ENCODE measurements around the gene NTRK2.
"Not testable (repeated sequence)": the region's sequence is repeated elsewhere in the genome, so short reads cannot be mapped to it uniquely, and the experiment has no call there.

Gene NTRK2

DNA sequence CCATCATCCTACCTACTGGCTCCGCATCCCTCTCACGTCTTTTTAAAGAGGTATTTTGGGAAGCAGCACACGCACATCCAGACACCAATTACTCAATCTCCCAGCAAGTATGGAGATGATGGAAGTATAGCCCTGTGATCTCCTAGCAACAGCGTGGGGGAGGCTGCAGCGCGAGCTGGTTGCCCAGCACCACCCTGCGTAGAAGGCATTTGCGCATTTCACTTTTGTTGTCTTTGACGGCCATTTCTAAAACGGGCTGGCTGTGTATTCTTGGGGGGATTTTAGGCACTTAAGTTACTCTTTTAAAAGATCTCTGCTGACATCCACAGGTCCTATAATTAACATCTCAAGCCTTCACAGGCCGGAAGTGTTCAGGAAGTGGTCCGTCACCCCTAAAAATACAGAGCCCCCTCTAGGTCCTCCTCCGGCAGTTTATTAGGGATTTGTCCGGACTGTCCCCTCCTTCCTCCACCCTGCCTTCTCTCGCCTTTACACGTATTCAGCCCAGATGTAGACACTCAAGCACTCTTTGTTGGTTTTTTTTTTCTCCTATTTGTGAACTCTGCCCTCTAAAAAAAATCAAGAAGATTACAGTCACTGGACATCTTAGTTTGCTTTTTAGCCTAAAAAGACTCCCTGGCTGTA is 371.4 kb downstream of the NTRK2 start:
- DNase-seq = no peak

DNA sequence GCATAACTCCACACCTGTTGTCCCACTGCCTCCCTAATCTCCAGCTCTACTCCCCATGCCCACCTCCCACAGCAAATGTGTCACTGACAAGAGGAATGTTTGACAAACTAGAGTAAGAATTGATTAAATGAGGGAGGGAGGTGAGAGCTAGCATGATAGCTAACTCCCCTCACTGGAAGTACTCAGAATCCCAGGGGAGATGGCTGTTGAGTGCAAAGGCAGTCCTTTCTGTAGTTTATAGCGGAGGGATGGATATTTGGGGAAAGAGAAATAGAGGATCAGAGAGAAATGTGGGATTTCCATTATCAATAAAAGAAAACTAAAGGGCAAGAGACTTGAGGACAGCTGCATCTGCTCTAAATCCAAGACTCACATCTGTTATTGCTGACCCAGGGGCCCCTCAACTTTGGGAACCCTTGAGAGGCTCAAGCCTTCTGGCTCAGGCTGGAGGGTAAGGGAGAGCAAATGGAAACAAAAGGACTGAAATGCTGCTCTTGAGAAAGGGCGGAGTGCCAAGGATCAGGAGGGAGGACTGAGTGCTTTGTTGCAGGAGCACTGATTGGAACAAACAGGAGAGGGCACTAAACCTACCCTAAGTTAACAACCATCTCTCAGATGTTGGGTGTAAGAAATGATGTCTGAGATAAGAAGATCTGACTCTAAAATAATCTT is 372.1 kb downstream of the NTRK2 start:
- DNase-seq = no peak

DNA sequence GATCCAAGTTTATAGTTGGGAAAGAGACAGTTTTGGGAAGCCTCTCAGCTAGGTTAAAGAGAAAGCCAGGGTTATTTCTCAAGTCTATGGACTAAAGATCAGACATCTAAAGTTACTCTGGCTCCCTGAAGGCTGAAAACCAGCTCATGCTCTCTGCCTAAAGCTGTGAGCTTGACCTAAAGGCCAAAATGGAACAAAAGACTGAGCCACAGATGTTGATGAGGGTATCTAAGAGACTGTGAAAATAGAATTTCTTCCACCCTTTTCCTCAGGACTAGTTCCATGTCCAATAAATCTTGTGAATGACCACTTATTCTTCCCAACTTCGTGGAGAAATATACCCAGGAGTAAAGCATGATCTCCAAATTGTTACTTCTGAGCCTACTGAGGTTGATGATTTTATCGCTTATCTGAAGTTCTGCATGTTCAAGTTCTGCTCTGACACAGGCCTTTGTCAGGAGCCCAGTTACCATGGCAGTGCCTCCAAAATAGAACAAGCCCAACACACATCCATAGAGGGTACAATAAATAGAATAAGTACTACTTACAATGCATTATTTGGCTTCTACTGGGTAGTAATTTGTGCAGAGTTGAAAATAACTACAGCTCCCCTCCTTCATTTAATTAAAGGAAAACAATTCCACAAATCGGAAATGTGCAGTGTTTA is 373.6 kb downstream of the NTRK2 start:
- no peak for DNase-seq

DNA sequence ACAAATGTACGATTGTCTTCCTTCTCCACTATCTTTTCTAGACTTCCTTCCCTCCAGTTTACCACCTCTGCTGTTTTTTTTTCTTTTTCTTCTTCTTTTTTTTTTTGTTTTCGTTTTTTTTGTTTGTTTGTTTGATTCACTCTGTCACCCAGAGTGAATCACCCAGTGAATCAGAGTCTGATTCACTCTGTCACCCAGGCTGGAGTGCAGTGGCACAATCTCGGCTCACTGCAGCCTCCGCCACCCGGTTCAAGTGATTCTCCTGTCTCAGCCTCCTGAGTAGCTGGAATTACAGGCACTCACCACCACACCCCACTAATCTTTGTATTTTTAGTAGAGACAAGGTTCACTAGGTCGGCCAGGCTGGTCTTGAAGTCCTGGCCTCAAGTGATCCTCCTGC is 375.7 kb downstream of the NTRK2 start:
- no peak for DNase-seq

DNA sequence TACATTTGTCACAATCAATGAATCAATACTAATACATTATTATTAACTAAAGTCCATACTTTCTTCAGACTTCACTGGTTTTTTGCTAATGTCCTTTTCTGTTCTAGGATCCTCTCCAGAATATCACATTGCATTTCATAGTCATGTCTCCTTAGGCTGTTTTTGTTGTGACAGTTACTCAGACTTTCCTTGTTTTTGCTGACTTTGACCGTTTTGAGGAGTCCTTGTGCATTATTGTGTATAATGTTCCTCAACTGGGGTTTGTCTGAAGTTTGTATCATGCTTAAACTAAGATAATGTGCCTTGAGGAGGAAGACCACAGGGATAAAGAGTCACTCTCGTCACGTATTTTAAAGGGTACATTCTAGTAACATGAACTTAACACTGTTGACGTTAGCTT is 376.9 kb downstream of the NTRK2 start:
- DNase-seq = no peak

DNA sequence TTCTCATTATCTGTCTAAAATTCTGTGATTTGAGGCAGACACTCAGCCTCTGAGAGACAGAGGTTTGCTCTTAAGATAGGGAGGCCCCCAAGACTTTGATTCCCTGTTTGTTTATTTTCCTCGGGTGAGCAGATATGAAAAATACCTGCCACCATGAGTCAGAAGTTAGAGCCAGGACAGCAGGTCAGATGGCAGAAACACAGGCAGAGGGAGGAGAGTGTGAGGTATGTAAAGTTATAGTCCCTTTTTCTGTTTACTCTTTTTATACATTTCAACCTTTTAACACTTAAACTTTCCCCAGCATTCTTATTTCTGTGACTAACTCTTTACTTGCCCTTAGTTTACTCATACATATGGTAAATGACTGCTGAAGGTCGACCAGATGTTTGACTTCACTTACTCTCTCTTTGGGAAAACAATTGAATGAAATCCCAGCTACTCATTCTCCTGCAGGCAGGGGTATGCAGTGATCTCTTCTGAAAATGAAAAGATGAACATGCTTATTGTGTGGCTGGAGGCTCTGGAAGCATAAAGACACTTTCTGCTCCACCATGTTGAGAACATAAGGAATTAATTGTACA is 383.8 kb downstream of the NTRK2 start:
- no peak for DNase-seq

DNA sequence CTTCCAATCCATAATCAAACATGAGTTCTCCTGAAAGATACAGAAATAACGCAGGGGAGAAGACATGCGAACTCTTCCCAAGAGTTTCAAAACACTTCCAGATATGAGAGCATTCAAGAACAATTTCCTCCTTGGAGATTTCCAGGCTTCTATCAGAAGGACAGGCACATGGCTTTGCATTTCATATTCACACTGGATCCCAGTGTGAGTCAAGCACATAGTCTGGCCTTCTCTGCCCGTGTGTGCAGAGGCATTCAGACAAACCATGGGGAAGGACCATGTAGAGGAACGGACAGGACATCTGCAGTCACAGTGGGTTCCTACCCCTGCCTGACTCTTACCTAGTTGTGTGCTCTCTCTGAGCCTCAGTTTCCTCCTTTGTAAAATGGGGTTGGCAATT is 384.5 kb downstream of the NTRK2 start:
- no peak for DNase-seq

DNA sequence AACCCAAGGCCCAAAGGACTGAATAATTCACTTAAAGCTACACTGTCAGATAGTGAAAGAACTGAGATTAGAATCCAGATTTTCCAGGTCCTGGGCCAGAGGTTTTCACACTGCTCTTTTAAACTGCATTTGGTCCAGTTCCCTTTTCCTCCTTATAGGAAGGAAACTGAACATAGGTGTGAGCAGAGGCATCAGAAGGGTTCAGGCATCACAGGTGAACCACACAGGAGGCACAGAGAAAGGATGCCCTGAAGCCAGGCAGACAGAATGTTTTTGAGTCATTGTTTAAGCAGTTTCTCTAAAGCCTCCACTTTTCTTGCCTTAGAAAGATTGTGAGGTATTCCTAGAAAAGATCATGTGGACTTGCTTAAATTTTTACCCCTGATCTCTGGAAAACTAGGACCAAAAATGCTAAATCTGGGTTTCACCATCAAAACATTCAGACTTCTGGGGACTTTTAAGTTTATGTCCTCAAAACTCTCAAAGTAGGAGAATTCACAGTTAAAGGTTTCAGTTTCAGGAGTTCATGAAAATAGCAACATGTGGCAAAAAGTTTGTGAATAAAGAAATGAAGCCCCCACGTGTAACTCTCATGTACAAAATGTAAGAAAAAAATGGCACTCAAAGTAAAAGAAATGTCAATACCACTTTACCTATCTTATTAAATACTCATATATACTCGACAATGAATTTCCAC is 386.1 kb downstream of the NTRK2 start:
- DNase-seq = no peak

DNA sequence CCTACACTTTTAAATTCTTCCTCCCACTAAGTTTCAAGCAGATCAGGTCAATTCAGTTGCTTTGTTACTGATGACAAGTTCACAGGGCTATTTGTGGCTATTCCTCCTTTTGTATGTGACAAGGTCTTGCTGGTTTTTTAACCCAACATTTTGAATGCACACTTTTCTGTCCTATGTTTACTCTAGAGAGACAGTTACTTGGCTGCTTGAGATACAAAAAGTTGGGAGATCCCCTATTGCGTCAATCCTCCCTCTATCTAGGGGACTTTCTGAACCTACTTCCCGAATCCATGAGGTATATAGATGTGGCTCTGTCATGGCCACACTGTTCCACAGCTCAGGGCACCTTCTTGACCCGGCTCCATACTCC is 386.7 kb downstream of the NTRK2 start:
- no peak for DNase-seq

DNA sequence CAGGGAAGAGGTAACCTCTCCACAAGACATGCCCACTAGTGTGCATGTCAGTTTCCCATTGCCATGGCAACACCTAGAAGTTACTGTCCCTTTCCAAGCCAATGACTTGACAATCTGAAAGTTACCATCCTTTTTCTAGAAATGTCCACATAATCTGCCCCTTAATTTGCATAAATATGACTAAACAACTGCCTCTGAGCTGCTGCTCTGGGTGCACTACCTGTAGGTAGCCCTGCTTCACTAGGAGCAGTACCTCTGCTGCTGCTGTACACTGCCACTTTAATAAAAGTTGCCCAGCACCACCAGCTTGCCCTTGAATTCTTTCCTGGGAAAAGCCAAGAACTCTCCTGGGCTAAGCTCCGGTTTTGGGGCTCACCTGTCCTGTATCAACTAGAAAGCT is 392.4 kb downstream of the NTRK2 start:
- DNase-seq = no peak

DNA sequence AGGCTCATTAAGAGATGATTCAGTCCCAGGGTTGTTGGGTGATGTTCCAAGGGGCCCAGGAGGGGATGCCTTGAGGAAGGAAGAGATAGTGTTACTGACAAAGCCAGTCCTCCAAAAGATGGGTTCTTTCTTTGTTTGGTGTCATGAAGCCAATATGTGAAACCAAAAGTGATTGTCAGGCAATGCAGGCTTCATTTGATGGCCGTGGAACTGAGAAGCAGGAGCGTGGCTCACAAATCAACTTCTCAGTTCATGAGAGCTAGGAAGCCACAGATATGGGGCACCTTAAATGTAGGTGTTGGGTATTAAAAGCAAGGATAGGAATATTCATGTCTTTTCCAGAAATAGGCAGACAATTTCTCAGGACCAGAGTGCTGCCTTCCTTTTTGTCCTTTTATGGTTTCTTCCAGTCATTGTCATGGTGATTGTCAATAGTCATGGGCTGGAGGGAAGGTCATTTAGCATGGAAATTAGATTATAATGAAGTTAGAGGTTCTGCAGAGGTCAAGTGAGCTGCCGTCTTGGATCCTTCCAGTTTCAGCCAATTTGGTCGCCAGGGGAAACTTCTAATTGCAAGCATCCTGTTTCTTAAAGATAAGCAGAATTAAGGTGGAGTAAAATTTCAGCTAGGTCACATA is 393.0 kb downstream of the NTRK2 start:
- no peak for DNase-seq

DNA sequence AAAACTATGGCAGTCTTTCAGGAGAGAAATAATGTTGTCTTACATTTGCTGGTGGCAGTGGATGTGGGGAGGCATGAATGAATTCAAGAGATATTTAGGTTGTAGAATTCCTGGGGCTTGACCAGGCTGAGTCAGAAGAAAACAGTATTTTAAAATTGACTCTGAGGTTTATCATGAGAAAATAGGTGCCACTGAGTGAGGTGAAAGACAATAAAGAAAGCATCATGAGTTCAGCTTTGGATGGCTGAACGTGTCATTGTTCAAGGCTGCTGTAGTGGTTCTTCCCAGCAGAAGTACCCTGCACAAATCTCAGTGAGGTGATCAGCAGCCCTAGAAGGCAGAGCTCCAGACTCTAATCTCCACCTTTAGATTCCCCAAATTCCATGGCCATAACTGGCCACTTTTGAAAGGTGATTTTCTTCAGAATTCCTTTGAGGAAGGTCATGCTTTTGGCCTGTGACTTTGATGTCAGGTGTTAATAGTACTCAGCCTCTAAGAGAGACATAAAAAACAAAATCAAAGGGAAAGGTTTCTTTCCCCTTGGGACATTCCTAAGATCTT is 395.4 kb downstream of the NTRK2 start:
- no peak for DNase-seq

DNA sequence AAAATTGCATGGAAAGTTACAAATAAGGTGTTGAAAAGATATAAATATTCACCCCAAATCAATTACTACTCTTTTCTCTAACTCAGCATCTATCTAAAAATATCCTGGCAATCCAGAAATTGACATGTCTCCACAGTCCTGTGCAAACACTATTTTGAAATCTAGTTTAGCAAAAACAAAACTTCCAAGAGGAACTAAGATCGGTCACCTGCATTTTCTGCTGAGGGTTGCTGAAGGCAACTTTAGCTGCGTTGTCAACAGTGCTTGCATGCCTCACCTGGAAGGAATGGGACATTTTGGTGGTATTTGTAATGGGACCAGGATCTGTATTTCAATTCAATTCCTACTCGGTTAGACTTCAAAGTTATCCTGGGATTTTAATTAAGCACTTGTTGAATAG is 398.3 kb downstream of the NTRK2 start:
- no peak for DNase-seq

DNA sequence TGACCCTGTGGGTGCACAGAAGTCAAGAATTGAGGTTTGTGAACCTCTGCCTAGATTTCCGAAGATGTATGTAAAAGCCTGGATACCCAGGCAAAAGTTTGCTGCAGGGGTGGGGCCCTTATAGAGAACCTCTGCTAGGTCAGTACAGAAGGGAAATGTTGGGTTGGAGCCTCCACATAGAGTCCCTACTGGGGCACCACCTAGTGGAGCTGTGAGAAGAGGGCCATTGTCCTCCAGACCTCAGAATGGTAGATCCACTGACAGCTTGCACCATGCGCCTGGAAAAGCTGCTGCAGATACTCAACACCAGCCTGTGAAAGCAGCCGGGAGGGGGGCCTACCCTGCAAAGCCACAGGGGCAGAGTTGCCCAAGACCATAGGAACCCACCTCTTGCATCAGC is 399.9 kb downstream of the NTRK2 start:
- DNase-seq = not testable (repeated sequence)
